Measurements from ENCODE around the gene CD81. TPM values are rescaled to one million over a fixed set of nuclear protein-coding genes. Genes with fewer than 3 reads are reported as not detected.

Gene CD81
- total RNA-seq, 4 donors from 2014 or later, result 156 to 406 (median 255) TPM

GRCh38 chr11:2385156-2386151 is 8.3 kb downstream of the CD81 start:
- no peaks in the 10 kb centered on the region for H3K36me3 ChIP-seq
- H3K4me1 ChIP-seq, result peaks cover 87 to 100% (median 94%) of the 10 kb centered on the region in 4 donors
- H3K4me3 ChIP-seq, result no peak overlapping the region
- H3K9me3 ChIP-seq, result no peaks in the 10 kb centered on the region
- intact Hi-C loops (cut with DNase I; ENCODE audit: low total_unique reads), result loop anchor here (10.0 kb wide), 1 partner anchor 821 kb away; no protein-coding TSS in a partner anchor
- in situ Hi-C loops (cut with MboI; ENCODE audit: low pct_ligation_motif_present in 1 of 4, low pct_unique_long_range_greater_than_20kb in 1 of 4, low sequenced_read_pairs in 3 of 4), result no loop called here
- no peaks in the 10 kb centered on the region for H3K27me3 ChIP-seq
- TF ChIP-seq, protein P1, sequence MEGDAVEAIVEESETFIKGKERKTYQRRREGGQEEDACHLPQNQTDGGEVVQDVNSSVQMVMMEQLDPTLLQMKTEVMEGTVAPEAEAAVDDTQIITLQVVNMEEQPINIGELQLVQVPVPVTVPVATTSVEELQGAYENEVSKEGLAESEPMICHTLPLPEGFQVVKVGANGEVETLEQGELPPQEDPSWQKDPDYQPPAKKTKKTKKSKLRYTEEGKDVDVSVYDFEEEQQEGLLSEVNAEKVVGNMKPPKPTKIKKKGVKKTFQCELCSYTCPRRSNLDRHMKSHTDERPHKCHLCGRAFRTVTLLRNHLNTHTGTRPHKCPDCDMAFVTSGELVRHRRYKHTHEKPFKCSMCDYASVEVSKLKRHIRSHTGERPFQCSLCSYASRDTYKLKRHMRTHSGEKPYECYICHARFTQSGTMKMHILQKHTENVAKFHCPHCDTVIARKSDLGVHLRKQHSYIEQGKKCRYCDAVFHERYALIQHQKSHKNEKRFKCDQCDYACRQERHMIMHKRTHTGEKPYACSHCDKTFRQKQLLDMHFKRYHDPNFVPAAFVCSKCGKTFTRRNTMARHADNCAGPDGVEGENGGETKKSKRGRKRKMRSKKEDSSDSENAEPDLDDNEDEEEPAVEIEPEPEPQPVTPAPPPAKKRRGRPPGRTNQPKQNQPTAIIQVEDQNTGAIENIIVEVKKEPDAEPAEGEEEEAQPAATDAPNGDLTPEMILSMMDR (IDR thresholded peaks at IDR 0.05), result no peak
- TF ChIP-seq POLR2A (IDR thresholded peaks at IDR 0.05) (no peak), EP300 (IDR thresholded peaks at IDR 0.05; ENCODE audit: low read depth) (no peak), POLR2AphosphoS5 (IDR thresholded peaks at IDR 0.05) (no peak)
- peak overlapping the region; percentile 92 to 99 (median 96) for H3K27ac ChIP-seq
- 65 to 73% methylated on average over 9 to 48 of the region's 48 CpGs for WGBS, 2 donors (ENCODE audit: low coverage in 1 of 2)
- DNase-seq, result no peak

GRCh38 chr11:2386591-2386990 is 9.5 kb downstream of the CD81 start:
- no peaks in the 10 kb centered on the region for H3K27me3 ChIP-seq
- no peaks in the 10 kb centered on the region for H3K36me3 ChIP-seq
- no peak overlapping the region for H3K4me3 ChIP-seq
- H3K9me3 ChIP-seq, result no peaks in the 10 kb centered on the region
- in situ Hi-C loops (cut with MboI; ENCODE audit: low pct_ligation_motif_present in 1 of 4, low pct_unique_long_range_greater_than_20kb in 1 of 4, low sequenced_read_pairs in 3 of 4), result no loop called here
- TF ChIP-seq POLR2AphosphoS5 (IDR thresholded peaks at IDR 0.05) (no peak), EP300 (IDR thresholded peaks at IDR 0.05; ENCODE audit: low read depth) (no peak), POLR2A (IDR thresholded peaks at IDR 0.05) (no peak)
- TF ChIP-seq, protein P1 (IDR thresholded peaks at IDR 0.05), result no peak
- 49 to 67% methylated on average over 1 to 8 of the region's 9 CpGs for WGBS, 2 donors (ENCODE audit: low coverage in 1 of 2)
- peak overlapping the region; percentile 75 to 99 (median 92) for H3K27ac ChIP-seq
- no peak for DNase-seq
- H3K4me1 ChIP-seq, result peaks cover 86 to 98% (median 92%) of the 10 kb centered on the region in 4 donors
- intact Hi-C loops (cut with DNase I; ENCODE audit: low total_unique reads), result loop anchor here (10.0 kb wide), 1 partner anchor 822 kb away; no protein-coding TSS in a partner anchor

- TF ChIP-seq POLR2A (IDR thresholded peaks at IDR 0.05) (no peak), POLR2AphosphoS5 (IDR thresholded peaks at IDR 0.05) (no peak), EP300 (IDR thresholded peaks at IDR 0.05; ENCODE audit: low read depth) (no peak)
- TF ChIP-seq, protein P1 (IDR thresholded peaks at IDR 0.05), result no peak
- Histone ChIP-seq H3K36me3 (no peaks in the 10 kb centered on the region), H3K4me1 (peaks cover 78 to 95% (median 88%) of the 10 kb centered on the region in 4 donors), H3K4me3 (no peak overlapping the region), H3K27ac (peak overlapping the region; percentile 75 to 99 (median 92)), H3K9me3 (no peaks in the 10 kb centered on the region), H3K27me3 (no peaks in the 10 kb centered on the region)
- in situ Hi-C loops (cut with MboI; ENCODE audit: low pct_ligation_motif_present in 1 of 4, low pct_unique_long_range_greater_than_20kb in 1 of 4, low sequenced_read_pairs in 3 of 4), result no loop called here
- intact Hi-C loops (cut with DNase I; ENCODE audit: low total_unique reads), result loop anchor here (10.0 kb wide), 1 partner anchor 823 kb away; no protein-coding TSS in a partner anchor
- DNase-seq, result no peak
- WGBS, 2 donors (ENCODE audit: low coverage in 1 of 2), result 41% methylated on average over 14 of the region's 14 CpGs; no CpG with 5 or more reads in 1 of the 2 donors
Observed at GRCh38 chr11:2387266-2387987, 10.3 kb downstream of the CD81 start.

Measured in transverse colon (tissue), 4 donors.